A673 (cell line): ENCODE data around the gene ADCY4. TPM values are rescaled to one million over a fixed set of nuclear protein-coding genes. Genes with fewer than 3 reads are reported as not detected.

ENCODE experiments used
- BruUV-seq: library from RNA; stranded (reverse); fragments of 400-500 nt; replicated peaks from 2 replicates; lab custom pipeline; 2021; lab: Mats Ljungman, UMichigan
- CTCF ChIA-PET: fragments of 300-600 bp; sonication (Branson Sonifier 250); formaldehyde crosslinking; loops from one replicate; lab custom pipeline; 2022; ENCODE audit warnings: antibody characterized with exemption; lab: Charles Lee
- POLR2A ChIA-PET: fragments of 300-600 bp; sonication (Branson Sonifier 250); formaldehyde crosslinking; loops from one replicate; lab custom pipeline; 2022; ENCODE audit warnings: antibody characterized with exemption; ENCODE audit not compliant: low non-redundant PET; lab: Charles Lee
- DNase-seq: peaks from one replicate; pipeline ENCODE4 v3.0.0-alpha.2; 2015; ENCODE audit warnings: low spot score
- H3K27ac ChIP-seq: fragments of 200-600 bp; sonication (generic); 2 replicates; pipeline ENCODE4 v1.5.1; 2016; ENCODE audit warnings: mixed run types, low read depth, mild to moderate bottlenecking, mixed read lengths, antibody characterized with exemption, low read length; ENCODE audit not compliant: poor library complexity, severe bottlenecking
- H3K27me3 ChIP-seq: fragments of 200-600 bp; sonication (generic); replicated peaks from 2 replicates; pipeline ENCODE4 v1.6.1; 2017; ENCODE audit warnings: mixed run types, low read depth, mild to moderate bottlenecking, mixed read lengths, antibody characterized with exemption, low read length; ENCODE audit not compliant: insufficient read depth, poor library complexity
- H3K36me3 ChIP-seq: fragments of 200-600 bp; sonication (generic); 2 replicates; pipeline ENCODE4 v1.6.1; 2016; ENCODE audit warnings: mixed run types, mild to moderate bottlenecking, mixed read lengths, antibody characterized with exemption, low read length; ENCODE audit not compliant: insufficient read depth, poor library complexity, severe bottlenecking
- H3K4me1 ChIP-seq: fragments of 200-600 bp; sonication (generic); 2 replicates; pipeline ENCODE4 v1.6.1; 2017; ENCODE audit warnings: mixed run types, mild to moderate bottlenecking, mixed read lengths, antibody characterized with exemption, low read length; ENCODE audit not compliant: insufficient read depth, poor library complexity, severe bottlenecking
- H3K4me3 ChIP-seq: fragments of 200-600 bp; sonication (generic); 2 replicates; pipeline ENCODE4 v1.5.1; 2016; ENCODE audit warnings: low read depth, mixed run types, mild to moderate bottlenecking, mixed read lengths, low read length; ENCODE audit not compliant: poor library complexity, severe bottlenecking
- H3K9me3 ChIP-seq: fragments of 200-600 bp; sonication (generic); 2 replicates; pipeline ENCODE4 v1.6.1; 2016; ENCODE audit warnings: mixed run types, low read depth, mild to moderate bottlenecking, mixed read lengths, antibody characterized with exemption, low read length; ENCODE audit not compliant: poor library complexity, severe bottlenecking
- EZH2 ChIP-seq: fragments of 200-600 bp; sonication (generic); IDR thresholded peaks from 2 replicates; pipeline ENCODE4 v1.6.1; 2017; ENCODE audit warnings: borderline replicate concordance, low read depth, mild to moderate bottlenecking, mixed read lengths, antibody characterized with exemption, low read length; ENCODE audit not compliant: poor library complexity, severe bottlenecking
- intact Hi-C: fragments of 100-400 bp; cut with micrococcal nuclease; formaldehyde crosslinking; loops from one replicate; pipeline ENCODE4 v1.10.0; 2022; ENCODE audit not compliant: unreplicated experiment
- total RNA-seq: library from RNA; stranded (reverse); gene quantifications from 2 replicates; pipeline ENCODE4 v1.2.3, GENCODE V29; 2021
- TF ChIP-seq, protein P1 (sequence below): fragments of 300-800, 200-600 bp; sonication (generic); conservative IDR thresholded peaks from 2 replicates; pipeline ENCODE4 v1.5.1; 2017; ENCODE audit warnings: low read depth, mild to moderate bottlenecking, antibody characterized with exemption, low read length, moderate library complexity, mixed read lengths

ADCY4 gene
- total RNA-seq, 1 experiment from 2014 or later = 0.84 TPM

GRCh38 chr14:24347134-24347533, 12.3 kb upstream of the ADCY4 start:
- Histone ChIP-seq H3K27ac (no peak overlapping the region), H3K9me3 (no peaks in the 10 kb centered on the region), H3K27me3 (no peaks in the 10 kb centered on the region), H3K4me1 (peaks cover 7% of the 10 kb centered on the region), H3K36me3 (no peaks in the 10 kb centered on the region), H3K4me3 (no peak overlapping the region)
- DNase-seq = no peak
- intact Hi-C loops = no loop called here
- TF ChIP-seq, protein P1, sequence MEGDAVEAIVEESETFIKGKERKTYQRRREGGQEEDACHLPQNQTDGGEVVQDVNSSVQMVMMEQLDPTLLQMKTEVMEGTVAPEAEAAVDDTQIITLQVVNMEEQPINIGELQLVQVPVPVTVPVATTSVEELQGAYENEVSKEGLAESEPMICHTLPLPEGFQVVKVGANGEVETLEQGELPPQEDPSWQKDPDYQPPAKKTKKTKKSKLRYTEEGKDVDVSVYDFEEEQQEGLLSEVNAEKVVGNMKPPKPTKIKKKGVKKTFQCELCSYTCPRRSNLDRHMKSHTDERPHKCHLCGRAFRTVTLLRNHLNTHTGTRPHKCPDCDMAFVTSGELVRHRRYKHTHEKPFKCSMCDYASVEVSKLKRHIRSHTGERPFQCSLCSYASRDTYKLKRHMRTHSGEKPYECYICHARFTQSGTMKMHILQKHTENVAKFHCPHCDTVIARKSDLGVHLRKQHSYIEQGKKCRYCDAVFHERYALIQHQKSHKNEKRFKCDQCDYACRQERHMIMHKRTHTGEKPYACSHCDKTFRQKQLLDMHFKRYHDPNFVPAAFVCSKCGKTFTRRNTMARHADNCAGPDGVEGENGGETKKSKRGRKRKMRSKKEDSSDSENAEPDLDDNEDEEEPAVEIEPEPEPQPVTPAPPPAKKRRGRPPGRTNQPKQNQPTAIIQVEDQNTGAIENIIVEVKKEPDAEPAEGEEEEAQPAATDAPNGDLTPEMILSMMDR = no peak
- no peak for TF ChIP-seq EZH2
- POLR2A ChIA-PET = no interaction called here
- CTCF ChIA-PET = interaction anchor here (1.3 kb wide), 1 partner anchor 14 kb away, joined by 3 read pairs; no protein-coding TSS in a partner anchor
- BruUV-seq = no TSS peak

DNA sequence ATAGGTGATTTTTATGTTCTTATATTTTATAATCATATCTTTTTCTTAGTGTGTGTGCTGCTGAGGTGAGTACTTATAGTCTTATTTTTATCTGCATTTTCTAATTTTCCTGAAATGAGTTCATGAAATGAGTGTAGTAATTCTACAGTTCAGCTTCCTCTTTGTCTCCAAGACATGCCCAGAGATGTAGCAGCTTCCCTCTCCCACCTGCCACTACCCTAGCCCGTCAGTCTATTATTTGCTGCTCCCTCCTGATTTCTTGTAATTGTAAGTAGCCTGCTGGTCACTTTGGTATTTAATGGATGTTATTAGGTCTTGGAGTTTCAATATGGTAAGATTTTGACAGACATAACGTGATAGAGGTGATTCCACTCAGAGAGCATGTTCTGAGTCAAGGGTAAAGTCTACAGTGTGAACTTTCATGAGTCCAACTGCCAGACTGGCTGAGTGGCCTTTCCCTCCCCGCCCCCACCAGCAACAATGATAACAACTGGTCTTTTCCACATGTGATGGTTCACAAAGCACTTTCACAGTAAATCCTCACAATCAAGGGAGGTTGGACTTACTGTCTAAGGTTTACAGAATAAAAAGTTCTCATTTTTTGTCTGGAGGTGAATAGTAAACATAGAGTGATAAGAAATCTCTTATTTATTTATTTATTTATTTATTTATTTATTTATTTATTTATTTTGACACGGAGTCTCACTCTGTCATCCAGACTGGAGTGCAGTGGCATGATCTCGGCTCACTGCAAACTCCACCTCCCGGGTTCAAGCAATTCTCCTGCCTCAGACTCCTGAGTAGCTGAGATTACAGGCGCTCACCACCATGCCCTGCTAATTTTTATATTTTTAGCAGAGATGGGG, 9.2 kb upstream of the ADCY4 start:
- no peak for TF ChIP-seq EZH2
- TF ChIP-seq, protein P1 = no peak
- intact Hi-C loops = no loop called here
- H3K4me1 ChIP-seq = no peaks in the 10 kb centered on the region
- CTCF ChIA-PET = no interaction called here
- DNase-seq = no peak
- POLR2A ChIA-PET = no interaction called here
- BruUV-seq = no TSS peak
- H3K4me3 ChIP-seq = no peak overlapping the region
- no peak overlapping the region for H3K27ac ChIP-seq
- H3K36me3 ChIP-seq = no peaks in the 10 kb centered on the region
- no peaks in the 10 kb centered on the region for H3K27me3 ChIP-seq
- no peaks in the 10 kb centered on the region for H3K9me3 ChIP-seq

DNA sequence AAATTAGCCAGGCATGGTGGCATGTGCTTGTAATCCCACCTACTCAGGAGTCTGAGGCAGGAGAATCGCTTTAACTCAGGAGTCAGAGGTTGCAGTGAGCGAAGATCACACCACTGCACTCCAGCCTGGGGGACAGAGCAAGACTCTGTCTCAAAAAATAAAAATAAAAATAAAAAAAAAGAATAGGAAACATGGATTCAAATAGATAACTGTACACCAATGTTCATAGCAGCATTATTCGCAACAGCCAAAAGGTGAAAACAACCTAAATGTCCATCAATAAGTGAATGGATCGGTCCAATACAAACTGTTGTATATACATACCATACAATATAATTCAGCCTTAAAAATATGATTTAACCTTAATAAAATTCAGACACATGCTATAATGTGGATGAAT, 8.0 kb upstream of the ADCY4 start:
- no peak for DNase-seq
- no TSS peak for BruUV-seq
- TF ChIP-seq, protein P1 = no peak
- TF ChIP-seq EZH2 = no peak
- Histone ChIP-seq H3K9me3 (no peaks in the 10 kb centered on the region), H3K36me3 (no peaks in the 10 kb centered on the region), H3K4me1 (no peaks in the 10 kb centered on the region), H3K27me3 (no peaks in the 10 kb centered on the region), H3K27ac (no peak overlapping the region), H3K4me3 (no peak overlapping the region)
- POLR2A ChIA-PET = no interaction called here
- intact Hi-C loops = no loop called here
- CTCF ChIA-PET = no interaction called here
